Measurements from ENCODE around the gene RRP8.

Gene RRP8

GRCh38 chr11:6598555-6598954, 4.9 kb downstream of the RRP8 start:
- no peak for TF ChIP-seq CTCF (IDR thresholded peaks at IDR 0.05; ENCODE audit: low read depth, low read length)
- DNase-seq (ENCODE audit: extremely low read depth, low read depth), result no peak

- no peak for TF ChIP-seq CTCF (IDR thresholded peaks at IDR 0.05; ENCODE audit: low read depth, low read length)
- no peak for DNase-seq (ENCODE audit: extremely low read depth, low read depth)
These were observed 7.1 kb downstream of the RRP8 start for GRCh38 chr11:6596239-6596877.

GRCh38 chr11:6594142-6594768, 9.2 kb downstream of the RRP8 start:
- TF ChIP-seq CTCF (IDR thresholded peaks at IDR 0.05; ENCODE audit: low read depth, low read length), result no peak
- no peak for DNase-seq (ENCODE audit: extremely low read depth, low read depth)

- no peak for TF ChIP-seq CTCF (IDR thresholded peaks at IDR 0.05; ENCODE audit: low read depth, low read length)
- DNase-seq (ENCODE audit: extremely low read depth, low read depth), result no peak
These were observed 15.4 kb downstream of the RRP8 start for GRCh38 chr11:6588018-6588417.

- no peak for DNase-seq (ENCODE audit: extremely low read depth, low read depth)
- TF ChIP-seq CTCF (IDR thresholded peaks at IDR 0.05; ENCODE audit: low read depth, low read length), result no peak
These were observed 16.0 kb downstream of the RRP8 start for GRCh38 chr11:6587360-6587953.

GRCh38 chr11:6586434-6587359, 16.7 kb downstream of the RRP8 start:
- no peak for TF ChIP-seq CTCF (IDR thresholded peaks at IDR 0.05; ENCODE audit: low read depth, low read length)
- no peak for DNase-seq (ENCODE audit: extremely low read depth, low read depth)
